Tibial nerve (tissue), 3 donors: ENCODE measurements around the gene AUTS2.

ENCODE experiments used
- CTCF ChIP-seq, 5 experiments: fragments of 200-600 bp in 3 of 5; fragments of 450-650 bp in 2 of 5; sonication (generic) in 3 of 5; IDR thresholded peaks; one replicate each; pipeline ENCODE4 v1.5.1; 2016 to 2019; ENCODE audit warnings: antibody characterized with exemption in 5 of 5, mild to moderate bottlenecking in 3 of 5, moderate library complexity in 2 of 5
- POLR2A ChIP-seq, 2 donors: fragments of 450-650 bp; IDR thresholded peaks; one replicate each; pipeline ENCODE4 v1.6.1; 2017; ENCODE audit warnings: antibody characterized with exemption in 2 of 2, mild to moderate bottlenecking in 2 of 2, moderate library complexity in 2 of 2

GRCh38 chr7:69739190-69739589 is 140.9 kb downstream of the AUTS2 start:
- TF ChIP-seq CTCF (IDR thresholded peaks at IDR 0.05) (no peak), POLR2A (IDR thresholded peaks at IDR 0.05) (no peak)
